KG1 (cell line): ENCODE results near the gene CLDN20.
"Not testable (repeated sequence)": the region's sequence is repeated elsewhere in the genome, so short reads cannot be mapped to it uniquely, and the experiment has no call there.

Experiments
- DNase-seq: peaks from one replicate; lab custom pipeline; 2025; lab: John Stamatoyannopoulos, UW

CLDN20 gene

DNA sequence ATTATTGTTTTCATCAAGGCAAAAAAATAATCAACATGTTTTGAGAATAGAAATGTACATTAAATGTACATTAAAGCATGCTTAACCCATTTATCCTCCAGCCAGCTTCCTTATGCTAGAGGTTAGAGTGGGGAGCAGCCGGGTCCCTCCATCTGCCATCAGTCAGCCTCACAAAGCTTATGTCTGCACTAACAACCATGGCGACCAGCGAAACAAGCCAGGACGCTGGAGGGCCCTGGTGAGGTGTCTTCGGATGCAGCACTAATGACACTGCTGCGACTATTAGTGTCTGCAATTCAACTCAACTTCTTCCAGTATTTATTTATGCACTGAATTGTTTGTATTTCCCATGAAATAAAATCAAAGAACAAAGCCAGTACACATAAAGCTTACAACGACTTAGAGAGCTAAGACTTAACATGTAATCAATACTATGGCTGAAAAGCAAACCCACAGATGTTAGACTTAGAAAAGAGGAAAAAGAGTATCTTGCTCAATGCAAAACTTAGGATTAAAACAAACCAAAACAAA is 6.8 kb downstream of the CLDN20 start:
- DNase-seq = no peak

DNA sequence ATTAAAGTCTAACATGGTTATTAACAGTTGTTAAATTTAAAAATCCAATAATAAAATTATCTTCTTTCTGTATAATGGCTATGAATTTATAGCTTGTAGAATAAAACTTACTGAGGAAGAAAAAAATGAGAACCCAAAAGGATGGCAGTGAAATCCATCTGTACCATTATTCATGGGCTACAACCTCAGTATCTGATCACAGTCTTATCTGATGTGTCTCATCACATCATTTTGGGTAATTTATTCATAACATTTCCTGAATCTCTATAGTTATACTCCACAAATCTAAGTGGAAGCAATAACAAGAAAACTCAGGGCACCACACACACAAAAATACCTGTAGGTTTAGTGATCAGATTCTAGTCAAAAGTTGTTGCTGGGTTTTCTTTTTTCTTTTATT is 7.3 kb downstream of the CLDN20 start:
- DNase-seq = no peak

DNA sequence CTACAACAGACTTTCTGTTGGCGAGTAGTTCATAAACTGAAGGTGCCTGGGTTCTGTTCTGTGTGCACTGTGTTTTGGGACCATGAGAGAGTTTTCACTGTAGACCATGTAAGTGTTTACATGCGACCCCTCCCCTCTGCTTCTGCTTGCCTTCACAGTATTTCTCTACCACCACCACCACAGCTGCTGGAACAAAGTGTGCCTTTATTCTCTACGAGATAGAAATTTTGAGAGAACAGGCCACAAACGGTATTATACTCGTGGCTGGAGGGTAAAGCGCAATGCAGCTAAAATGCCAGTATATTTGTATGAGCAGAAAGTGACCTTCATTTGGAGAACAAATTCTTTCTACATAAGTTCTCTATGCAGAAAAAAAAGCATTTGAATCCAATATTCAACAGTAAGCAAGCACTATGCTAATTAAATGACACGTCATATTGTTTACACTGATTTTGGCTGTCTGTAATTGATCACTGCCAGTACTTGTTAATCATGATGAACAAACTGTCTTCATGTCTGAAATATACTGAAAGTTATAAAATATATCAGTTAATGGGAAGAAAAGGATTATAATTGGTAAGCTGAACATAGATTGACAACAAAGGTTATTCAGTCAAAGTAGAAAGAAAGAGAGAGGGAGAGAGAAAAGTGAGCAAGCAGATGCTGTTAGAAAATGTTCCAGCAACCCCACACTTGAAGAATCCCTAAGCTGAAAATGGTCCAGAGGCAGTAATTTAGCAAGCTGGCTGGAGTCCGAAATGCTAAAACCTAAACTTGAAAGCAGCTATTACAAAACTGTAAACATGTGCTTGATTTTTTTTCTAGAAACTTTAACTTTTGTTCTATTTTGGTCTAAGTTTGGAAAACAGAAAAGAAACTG is 8.8 kb downstream of the CLDN20 start:
- no peak for DNase-seq

DNA sequence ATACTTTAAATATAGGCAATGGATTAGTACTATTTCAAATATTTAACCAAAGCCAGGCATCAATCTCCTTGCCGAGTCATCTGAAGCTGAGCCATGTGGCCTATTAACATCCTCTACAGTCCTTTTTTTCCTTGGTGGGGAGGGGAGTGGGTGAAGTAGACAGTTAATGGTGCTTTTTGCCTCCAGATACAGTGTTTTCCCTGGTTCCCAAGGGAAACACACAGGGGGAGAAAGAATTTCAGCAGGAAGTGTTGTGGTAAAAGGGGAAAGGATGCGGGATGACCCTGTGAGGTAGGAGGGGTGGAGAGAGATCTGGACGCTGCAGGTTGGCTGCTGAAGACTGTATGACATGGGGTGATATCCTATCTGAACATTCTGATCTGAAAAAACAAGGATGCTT is 9.6 kb downstream of the CLDN20 start:
- DNase-seq = no peak

DNA sequence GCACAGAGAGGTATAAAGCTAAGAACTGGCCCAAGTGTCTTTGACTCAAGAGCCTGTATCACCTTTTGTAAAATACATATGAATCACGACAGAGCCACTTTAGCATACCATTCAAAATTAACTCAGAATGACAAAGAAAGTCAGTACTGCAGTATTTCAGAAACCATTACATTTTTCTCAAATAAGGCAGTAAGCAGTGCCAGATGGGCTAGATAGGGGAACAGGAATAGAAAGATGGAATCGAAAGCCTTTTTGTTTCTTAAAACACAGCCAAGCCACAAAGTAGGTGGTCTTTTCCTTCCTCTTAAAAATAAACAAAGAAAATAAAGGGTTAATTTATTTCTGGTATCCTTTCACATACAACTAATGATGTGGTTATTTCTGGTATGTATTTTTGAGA is 10.3 kb downstream of the CLDN20 start:
- DNase-seq = no peak

DNA sequence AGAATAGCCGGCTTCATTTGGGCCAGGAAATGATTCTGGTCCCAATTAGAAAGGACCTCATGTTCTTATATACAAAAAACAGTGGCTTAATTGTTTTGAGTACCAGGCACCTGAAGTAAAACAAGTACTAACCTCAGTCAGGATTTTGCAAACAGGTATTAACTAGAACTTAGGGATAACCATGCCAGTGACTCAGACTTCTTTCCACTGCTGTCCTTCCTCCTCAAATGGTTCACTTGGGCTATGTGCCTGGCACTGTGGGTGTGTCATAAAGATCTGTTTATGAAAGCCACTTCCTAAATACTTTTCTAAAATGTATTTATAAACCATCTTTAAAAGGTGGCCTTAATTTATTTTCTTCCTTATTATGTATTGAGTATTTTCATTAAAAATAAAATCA is 10.7 kb downstream of the CLDN20 start:
- DNase-seq = no peak

DNA sequence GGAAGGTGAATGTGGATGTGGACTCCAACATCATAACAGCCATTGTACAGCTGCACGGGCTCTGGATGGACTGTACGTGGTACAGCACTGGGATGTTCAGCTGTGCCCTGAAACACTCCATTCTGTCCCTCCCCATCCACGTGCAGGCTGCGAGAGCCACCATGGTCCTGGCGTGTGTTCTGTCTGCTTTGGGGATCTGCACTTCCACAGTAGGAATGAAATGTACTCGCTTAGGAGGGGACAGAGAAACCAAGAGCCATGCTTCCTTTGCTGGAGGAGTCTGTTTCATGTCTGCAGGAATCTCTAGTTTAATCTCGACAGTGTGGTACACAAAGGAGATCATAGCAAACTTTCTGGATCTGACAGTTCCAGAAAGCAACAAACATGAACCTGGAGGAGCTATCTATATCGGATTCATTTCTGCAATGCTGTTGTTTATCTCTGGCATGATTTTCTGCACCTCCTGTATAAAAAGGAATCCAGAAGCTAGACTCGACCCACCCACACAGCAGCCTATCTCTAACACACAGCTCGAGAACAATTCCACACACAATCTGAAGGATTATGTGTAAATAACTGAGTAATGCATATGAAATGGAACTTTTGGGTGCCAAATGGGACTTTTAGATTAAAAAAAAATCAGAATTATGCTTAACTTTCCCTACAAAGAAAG is 12.1 kb downstream of the CLDN20 start:
- DNase-seq = no peak

DNA sequence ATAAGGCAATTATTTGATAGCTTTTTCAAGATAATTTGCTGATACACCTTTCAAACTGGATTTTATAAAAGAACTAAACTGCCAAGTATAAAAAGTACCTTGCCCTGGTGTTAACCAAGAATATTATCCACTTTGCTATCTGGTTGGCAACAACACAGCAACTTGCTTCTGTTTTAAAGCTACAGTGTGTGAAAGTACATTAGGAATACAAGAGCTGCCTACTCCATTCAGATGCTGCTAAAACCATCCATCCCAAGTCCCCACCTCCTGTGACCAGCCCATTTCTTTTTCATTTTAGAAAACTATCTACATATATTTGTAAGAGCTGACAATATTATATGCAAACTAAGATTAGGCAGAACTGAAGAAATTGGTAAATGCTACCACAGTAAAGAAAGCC is 12.8 kb downstream of the CLDN20 start:
- no peak for DNase-seq

DNA sequence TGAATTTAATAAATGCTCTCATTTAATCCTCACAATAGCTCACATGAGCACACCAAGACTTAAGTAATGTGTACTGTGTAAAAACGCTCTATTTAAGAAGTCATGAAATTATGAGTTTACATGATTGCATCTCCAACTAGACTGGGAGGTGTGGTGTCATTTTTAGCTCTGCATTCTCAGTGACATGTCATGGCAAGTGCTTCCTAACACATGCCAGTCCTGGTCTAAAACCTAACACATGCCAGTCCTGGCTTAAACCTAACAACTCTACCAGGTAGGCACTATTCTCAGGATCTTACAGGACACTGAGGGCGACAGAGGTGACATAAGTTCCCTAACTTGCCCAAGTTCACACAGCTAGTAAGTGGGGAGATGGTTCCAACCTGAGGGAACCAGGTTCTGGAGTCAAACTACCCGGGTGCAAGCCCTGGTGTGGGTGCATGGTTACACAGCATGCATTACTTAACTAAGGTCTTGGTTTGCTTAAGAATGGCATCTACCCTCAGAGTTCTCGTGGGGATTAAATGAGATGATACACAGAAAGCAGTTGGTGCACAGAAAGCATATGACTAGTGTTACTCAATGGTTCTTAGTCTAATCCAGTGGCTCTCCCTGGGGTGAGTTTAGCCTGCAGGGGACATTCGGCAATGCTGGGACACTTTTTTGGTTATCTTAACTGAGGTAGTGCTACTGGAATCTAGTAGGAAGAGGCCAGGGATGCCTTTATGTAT is 14.7 kb downstream of the CLDN20 start:
- no peak for DNase-seq

DNA sequence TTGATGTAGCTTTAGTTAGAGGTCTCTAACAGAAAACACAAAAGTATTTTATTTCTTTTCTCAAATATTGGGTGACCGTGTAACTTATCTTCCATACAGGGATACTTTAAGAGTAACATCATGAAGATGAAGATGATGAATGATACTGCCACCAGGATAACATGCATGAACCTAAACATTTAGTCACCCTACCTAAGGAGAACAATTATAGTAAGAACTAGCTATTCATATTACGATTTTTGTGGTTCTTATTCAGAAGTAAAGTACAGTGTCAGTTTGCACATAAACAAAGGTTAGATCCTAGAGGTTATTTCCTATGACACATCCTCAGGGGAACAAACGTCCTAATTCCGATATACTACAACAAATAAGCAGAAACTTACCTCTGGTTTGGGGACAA is 21.0 kb downstream of the CLDN20 start:
- no peak for DNase-seq

DNA sequence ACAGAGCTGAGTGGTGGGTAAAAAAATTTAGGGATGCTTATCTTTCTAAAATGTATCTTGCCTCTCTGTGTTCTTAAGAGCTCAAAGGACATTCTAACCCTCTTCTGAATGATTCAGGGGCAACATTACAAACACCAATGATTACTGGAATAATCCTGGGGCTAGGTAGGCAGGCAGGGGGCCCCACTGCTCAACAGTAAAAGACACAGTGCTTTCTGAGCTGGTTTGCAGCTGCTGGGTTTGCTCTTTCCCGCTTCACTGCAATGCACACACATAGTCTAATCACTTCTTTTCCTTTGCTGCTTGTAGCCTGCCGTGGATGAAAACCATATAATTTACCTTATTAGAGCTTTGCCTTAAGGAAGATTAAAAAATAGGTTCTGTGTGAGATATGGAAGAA is 23.9 kb downstream of the CLDN20 start:
- no peak for DNase-seq

DNA sequence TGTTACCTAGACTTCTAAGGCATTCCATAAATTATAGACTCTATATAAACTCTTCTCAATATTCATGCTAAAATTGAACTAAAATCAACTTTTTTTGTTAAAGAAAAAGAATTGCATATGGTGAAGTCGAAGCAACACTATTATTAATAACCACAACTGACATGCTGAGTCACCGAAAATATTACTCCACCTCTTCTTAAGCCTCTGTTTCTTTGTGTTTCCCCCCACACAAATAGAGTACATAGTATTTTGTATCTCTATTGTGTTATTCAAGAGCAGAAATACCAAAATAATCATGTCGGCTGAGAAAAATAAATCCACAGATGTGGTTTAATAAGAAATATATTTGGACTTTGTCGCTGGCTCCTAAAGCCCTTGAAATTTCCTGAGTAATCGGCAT is 26.7 kb downstream of the CLDN20 start:
- no peak for DNase-seq

DNA sequence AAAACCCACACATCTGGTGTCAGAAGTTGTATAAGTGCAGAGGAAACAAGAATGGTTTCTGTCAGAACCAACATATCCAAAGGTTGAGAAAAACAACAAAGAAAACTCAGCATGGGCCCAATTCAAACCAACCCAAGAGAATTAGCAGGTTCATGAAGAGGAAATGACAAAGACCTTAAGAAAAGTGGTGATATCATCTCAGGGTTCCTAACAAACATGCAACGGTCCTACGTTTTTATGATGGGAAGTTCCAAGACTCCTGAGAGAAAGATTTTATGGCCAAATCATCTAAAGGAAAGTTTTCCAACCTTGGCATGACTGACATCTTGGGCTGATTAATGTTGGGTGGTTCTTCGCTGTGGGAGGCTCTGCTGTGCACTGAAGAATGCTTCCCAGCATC is 27.5 kb downstream of the CLDN20 start:
- no peak for DNase-seq

DNA sequence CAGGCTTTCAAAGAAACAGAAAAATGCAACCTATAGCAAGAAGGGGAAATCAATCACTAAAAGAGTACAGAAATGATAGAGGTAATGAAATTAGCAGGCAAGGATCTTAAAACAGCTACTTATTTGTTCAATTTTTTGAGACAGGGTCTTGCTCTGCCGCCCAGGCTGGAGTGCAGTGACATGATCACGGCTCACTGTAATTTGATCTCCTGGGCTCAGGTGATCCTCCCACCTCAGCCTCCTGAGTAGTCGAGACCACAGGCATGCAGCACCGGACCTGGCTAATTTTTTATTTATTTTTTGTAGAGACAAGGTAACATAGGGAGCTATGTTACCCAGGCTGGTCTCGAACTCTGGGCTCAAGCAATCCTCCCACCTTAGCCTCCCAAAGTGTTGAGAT is 28.9 kb downstream of the CLDN20 start:
- DNase-seq = no peak

DNA sequence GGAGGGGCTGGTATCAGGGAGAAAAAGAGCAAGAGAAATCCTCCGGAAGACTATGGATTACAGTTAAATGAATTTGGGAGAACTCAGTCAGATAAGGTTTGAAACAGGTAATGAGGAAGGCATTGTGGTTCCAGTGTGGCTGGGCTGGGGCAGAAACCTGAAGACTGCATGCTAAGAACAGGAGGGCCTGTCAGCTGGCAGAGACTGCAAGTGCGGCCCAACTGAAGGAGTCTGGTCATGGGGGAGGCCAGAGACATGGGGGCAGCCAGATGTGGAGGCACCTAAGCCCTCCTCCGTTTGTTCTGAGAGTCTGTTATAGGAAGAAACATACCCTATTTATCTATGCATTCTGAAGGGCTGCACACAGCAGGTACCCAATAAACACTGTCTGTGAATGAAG is 33.9 kb downstream of the CLDN20 start:
- DNase-seq = no peak

DNA sequence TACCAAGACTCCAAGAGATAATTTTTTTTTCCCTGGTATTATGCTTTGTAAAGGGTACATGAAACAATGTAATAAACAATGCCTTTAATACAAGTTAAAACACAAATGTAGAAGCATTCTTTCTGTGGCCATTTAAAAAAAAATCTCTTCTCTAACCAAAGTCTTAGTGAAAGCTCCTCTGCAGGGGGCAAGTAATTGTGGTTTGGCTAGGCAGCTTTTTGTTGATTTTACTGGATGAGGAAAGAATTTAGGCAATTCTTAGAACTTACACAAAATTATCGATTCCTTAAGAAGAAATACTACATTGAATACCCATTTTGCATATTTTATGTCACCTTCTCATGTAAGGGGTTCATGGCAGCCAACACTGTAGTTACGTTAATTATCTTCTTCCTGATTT is 38.1 kb downstream of the CLDN20 start:
- DNase-seq = no peak

DNA sequence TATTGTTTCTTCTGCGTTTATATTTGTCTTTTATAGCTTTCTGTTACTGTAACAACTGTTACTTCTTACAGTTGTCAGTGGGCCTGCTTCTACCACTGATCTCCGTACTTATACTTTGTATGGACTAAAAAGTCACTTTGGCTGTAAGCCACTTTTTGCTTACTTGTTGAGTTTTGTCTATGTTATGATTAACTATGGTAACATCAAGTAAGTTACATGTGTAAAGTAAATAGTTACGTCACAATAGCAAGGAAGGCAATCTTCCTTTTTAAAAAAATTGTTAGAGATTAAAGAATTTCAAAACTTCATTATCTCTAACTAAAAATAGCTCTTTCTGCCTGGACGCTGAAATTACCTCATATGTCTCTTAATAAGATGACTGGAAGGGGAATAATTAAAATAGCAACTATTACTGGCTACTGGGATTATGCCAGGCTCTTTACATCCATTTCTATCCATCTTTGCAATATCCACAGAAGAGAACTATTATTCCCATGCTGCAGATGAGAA is 39.6 kb downstream of the CLDN20 start:
- no peak for DNase-seq

DNA sequence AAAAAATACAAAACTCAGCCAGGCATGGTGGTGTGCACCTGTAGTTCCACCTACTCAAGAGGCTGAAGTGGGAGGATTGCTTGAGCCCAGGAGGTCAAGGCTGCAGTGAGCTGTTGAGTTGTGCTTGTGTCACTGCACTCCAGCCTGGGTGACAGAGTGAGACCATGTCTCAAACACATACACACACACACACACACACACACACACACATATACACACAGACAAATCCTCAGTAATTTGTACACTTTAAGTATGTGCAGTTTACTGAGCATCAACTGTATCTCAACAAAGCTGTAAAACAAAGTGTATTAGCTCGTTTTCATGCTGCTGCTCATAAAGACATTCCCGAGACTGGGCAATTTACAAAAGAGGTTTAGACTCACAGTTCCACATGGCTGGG is 43.1 kb downstream of the CLDN20 start:
- no peak for DNase-seq

DNA sequence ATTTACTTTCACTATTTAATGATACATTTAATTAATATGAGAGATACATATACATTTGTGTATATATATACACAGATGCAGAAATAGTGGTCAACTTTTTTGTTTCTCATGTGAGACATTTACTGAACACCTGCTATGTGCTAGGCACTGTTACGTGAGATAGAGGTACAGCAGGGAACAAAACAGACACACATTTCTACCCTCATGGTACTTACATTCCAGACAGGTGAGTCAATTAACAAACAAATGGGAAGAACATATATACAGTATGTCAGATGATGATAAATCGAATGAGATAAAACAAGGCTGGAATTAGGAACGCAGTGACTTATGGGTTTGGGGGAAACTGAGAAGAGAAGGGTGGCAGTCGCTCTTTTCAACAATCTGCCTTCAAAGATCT is 45.3 kb downstream of the CLDN20 start:
- no peak for DNase-seq

DNA sequence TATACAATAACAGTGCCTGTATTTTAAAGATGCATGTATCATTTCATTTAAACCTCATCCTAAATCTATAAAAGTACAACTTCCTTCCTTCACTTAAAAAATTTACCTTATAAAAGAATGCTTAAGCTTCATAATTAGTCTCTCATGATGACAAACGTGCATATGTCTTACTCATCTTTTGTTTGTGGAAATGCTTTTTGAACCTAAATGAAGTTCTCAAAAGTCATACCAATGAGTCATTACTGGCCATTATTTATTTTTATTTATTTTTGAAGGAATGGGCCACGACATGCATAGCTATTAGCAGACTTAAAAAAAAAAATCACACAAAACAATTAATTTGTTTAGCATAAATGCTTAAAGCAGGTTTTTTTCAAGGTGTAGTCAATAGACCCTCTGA is 46.8 kb downstream of the CLDN20 start:
- DNase-seq = no peak

DNA sequence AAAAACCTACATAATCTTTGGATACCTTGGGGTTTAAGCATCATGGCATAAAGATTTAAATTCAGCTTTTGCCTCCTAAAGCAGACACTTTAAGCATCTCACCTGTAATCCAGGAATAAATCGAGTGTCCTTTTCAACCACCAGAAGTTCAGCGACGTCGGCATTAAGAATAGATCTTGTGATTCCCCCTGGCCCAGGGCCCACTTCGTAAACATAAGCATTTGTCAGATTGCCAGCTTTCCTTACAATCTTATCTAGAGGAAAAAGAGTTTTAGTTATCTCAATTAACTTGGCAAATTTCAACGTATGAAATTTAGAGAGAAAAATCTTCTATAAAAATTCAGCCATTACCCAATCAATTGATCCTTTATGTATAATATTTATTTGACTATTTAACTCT is 47.3 kb downstream of the CLDN20 start:
- DNase-seq = no peak

DNA sequence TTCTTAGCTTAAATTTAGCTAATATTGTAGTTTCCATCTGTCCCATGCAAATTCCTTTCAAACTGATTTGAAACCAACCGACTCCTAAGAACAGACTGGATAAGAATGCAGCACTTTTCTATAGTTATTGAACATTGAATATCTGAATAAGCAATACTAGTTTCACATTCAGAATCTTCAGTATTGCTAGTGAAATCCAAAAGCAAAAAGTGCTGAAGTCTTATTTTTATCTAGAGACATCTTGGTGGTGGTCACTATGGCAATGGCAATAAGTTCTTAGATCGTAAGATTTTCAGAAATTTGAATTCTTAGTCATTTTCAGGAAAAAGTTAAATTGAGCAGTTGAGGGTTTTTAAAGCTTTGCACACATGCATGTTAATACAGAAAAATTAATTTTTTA is 47.8 kb downstream of the CLDN20 start:
- DNase-seq = no peak

DNA sequence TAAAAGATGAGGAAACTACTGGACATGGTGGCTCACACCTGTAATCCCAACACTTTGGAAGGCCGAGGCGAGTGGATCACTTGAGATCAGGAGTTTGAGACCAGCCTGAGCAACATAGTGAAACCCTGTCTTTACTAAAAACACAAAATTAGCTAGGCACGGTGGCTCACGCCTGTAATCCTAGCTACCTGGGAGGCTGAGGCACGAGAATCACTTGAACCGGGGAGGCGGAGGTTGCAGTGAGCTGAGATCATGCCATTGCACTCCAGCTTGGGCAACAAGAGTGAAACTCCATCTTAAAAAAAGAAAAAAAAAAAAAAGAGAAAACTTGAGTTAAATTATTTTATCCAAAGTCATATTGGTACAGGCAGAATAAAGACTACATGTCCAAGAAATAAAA is 49.1 kb downstream of the CLDN20 start:
- DNase-seq = not testable (repeated sequence)
